Nucleus accumbens (tissue), 56 donors: ENCODE data around the gene PREPL.

Experiments
- DNase-seq, 56 donors: peaks; one replicate each; lab custom pipeline; 2025; lab: John Stamatoyannopoulos, UW

Gene PREPL

GRCh38 chr2:44297431-44297830 lies 63.9 kb downstream of the PREPL start:
- no peak for DNase-seq

- no peak for DNase-seq
Measured at GRCh38 chr2:44296653-44297052, 64.6 kb downstream of the PREPL start.

GRCh38 chr2:44295633-44296359 lies 65.5 kb downstream of the PREPL start:
- DNase-seq: no peak

GRCh38 chr2:44295113-44295512 lies 66.2 kb downstream of the PREPL start:
- DNase-seq: no peak

GRCh38 chr2:44291281-44292248 lies 69.7 kb downstream of the PREPL start:
- peak in 55 of 56 donors; percentile 4 to 84 (median 61) for DNase-seq

- DNase-seq: no peak
Measured at GRCh38 chr2:44290261-44290660, 71.0 kb downstream of the PREPL start.

- DNase-seq: no peak
Measured at GRCh38 chr2:44286884-44287638, 74.2 kb downstream of the PREPL start.

- DNase-seq: no peak
Measured at GRCh38 chr2:44286119-44286883, 75.0 kb downstream of the PREPL start.

- no peak for DNase-seq
Measured at GRCh38 chr2:44285174-44285573, 76.1 kb downstream of the PREPL start.

GRCh38 chr2:44283116-44283666 lies 78.1 kb downstream of the PREPL start:
- no peak for DNase-seq

GRCh38 chr2:44280869-44281268 lies 80.4 kb downstream of the PREPL start:
- DNase-seq: no peak

- DNase-seq: no peak
Measured at GRCh38 chr2:44277541-44277940, 83.8 kb downstream of the PREPL start.

GRCh38 chr2:44275927-44276303 lies 85.4 kb downstream of the PREPL start:
- DNase-seq: no peak

- no peak for DNase-seq
Measured at GRCh38 chr2:44273596-44273995, 87.7 kb downstream of the PREPL start.

- DNase-seq: no peak
Measured at GRCh38 chr2:44273076-44273475, 88.2 kb downstream of the PREPL start.

- DNase-seq: peak in 1 of 56 donors; percentile 10
Measured at GRCh38 chr2:44271296-44271695, 90.0 kb downstream of the PREPL start.

- peak in 17 of 56 donors; percentile 1 to 45 (median 14) for DNase-seq
Measured at GRCh38 chr2:44269831-44270230, 91.5 kb downstream of the PREPL start.

- DNase-seq: peak in 9 of 56 donors; percentile 3 to 44 (median 16)
Measured at GRCh38 chr2:44267796-44268648, 93.3 kb downstream of the PREPL start.
